HPDE6-E6E7 (cell line): ENCODE results near the gene FJX1.
"Not testable (repeated sequence)": the region's sequence is repeated elsewhere in the genome, so short reads cannot be mapped to it uniquely, and the experiment has no call there.

Source experiments
- DNase-seq: peaks from one replicate; pipeline ENCODE4 v3.0.0; 2011; ENCODE audit warnings: missing footprints; ENCODE audit errors: extremely low spot score

FJX1 gene

GRCh38 chr11:35667257-35667656 lies 49.0 kb downstream of the FJX1 start:
- no peak for DNase-seq

- DNase-seq, result not testable (repeated sequence)
These were observed 50.1 kb downstream of the FJX1 start for GRCh38 chr11:35668350-35668749.
